GM12892 (cell line): Measurements from ENCODE around the gene HDAC1.

Experiments used
- DNase-seq: peaks from one replicate; pipeline ENCODE4 v3.0.0; 2011; ENCODE audit not compliant: insufficient read length
- FAIRE-seq: peaks from 2 replicates; lab custom pipeline; 2011; peaks lifted over from hg19 to GRCh38; lab: Jason Lieb, UNC
- POLR2A ChIP-seq: IDR thresholded peaks from 2 replicates; pipeline ENCODE4 v1.6.1; 2011; ENCODE audit warnings: low read depth, low read length, control low read depth
- POLR2AphosphoS5 ChIP-seq: IDR thresholded peaks from 2 replicates; pipeline ENCODE4 v1.6.1; 2011; ENCODE audit warnings: low read depth, low read length, control low read depth
- TAF1 ChIP-seq: IDR thresholded peaks from 2 replicates; pipeline ENCODE4 v1.6.1; 2011; ENCODE audit warnings: low read depth, mild to moderate bottlenecking, control low read depth, low read length, borderline replicate concordance

HDAC1 gene

DNA sequence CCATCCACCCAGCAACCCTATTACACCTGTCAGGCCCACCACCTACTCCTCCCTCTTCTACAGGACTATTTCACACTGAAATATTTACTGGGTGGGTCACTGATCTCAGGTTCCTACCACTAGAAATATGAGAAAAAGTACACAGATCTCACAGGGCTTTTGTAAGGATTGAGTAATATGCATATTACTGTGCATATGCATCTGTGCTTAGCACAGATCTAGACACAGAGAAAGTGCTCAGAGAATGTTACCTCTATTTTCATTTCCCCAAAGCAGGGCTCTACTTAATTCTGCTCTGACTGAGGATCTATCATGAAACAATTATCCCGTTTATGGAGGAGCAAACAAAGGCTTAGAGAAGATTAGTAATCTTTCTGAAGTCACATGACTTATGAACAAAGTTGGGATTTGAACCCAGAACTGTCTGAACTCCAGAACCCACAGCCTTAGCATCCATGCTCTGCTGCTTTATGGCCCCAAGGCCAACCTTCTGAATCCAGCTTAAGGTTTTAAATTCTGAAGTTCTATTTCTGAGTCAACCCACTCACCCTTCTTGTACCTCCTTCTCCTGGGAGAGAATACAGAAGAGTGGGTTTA is 82.2 kb downstream of the HDAC1 start:
- DNase-seq (no peak), FAIRE-seq (no peak)
- TF ChIP-seq POLR2A (no peak), TAF1 (no peak), POLR2AphosphoS5 (no peak)

DNA sequence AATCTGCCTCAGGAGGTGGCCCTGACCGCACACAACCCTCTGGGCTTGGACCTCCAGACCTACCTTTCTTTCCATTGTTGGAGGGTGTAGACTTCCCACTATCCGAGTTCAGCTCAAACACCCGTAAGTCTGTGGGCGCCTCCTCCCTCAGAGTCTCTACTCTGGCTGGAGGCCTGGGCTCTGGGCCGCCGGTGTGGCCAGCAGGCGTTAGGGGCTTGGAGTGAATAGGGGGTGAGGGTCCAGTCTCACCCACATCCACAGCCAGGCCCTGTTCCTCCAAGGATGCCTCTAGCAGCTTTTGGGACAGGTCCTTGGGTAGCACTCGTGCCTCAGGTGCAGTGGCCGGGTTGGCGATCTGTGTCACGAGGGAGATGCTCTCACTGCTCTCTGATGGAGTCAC is 84.3 kb downstream of the HDAC1 start:
- no peak for TF ChIP-seq POLR2AphosphoS5
- DNase-seq = no peak
- FAIRE-seq = no peak

DNA sequence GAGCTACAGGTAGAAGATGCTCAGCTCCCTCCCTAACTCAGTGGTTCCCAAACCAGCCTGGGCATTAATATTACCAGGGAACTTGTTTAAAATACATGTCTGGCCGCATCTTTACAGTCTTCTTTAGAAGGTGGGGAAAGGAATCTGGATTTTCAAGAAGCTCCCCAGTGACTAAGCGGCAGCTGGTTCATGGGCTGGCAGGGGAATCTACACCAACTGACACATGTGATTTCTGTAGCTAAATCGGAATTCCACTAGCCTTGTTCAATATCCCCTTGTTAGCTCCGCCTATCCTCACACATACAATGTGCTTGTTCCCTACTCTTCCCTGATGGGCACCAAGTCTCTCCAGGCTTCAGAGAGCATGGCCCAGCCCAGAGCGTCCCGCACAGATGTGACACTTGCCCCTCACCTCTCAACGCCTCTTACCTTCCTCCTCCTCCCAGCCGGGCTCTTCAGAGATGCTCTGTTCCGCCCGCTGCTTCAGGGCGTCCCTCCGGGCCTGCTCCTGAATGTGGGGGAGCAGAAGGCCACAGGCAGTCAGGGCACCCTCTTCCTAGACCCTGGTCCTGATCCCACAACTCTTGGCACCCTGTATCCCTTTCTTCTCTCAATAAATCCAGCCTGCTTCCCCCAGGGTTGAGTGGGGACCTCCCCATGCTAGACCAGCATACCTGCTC is 85.8 kb downstream of the HDAC1 start:
- TF ChIP-seq POLR2AphosphoS5 (no peak), POLR2A (no peak), TAF1 (no peak)
- FAIRE-seq = no peak
- no peak for DNase-seq

DNA sequence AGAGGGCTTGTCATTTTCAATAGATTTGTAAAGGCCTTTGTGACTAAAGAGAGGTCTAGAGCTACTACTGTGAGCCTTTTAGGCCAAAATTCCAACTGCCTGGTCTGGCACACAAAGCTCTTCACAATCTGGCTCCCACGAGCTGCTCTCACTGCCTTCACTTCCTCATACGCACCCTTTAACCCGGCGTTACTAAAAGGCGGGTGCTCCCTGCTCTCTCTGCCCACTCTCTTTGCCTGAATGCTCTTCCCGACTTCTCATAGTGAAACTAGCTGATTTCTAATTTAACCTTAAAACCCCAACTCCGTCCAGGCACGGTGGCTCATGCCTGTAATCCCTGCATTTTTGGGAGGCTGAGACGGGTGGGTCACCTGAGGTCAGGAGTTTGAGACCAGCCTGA is 88.2 kb downstream of the HDAC1 start:
- FAIRE-seq (no peak), DNase-seq (no peak)
- TF ChIP-seq POLR2AphosphoS5 (no peak), TAF1 (no peak), POLR2A (no peak)
